ENCODE measurements around the gene LEP.

DNA sequence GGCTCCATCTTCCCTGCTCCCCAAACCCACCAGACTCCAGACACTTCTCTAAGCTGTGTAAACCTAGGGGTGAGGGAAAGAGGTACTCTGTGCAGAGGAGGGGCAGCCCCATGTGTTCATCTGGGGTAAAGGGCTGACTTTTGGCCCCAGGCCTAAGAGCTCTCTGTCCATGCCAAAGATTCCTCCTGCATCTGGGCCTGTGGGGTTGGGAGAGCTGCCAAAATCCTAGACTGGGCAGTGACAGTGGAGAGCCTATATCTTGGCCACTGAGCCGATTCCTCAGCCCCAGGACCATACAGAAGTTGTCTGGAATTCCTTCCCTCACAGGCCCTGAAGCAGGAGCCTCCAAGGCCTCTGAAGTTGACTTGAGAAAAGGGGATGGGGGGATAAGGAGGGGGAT, 25.3 kb upstream of the LEP start:
- TF ChIP-seq, protein P1, sequence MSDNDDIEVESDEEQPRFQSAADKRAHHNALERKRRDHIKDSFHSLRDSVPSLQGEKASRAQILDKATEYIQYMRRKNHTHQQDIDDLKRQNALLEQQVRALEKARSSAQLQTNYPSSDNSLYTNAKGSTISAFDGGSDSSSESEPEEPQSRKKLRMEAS (IDR thresholded peaks at IDR 0.05), result no peak
- TF ChIP-seq, protein P2, sequence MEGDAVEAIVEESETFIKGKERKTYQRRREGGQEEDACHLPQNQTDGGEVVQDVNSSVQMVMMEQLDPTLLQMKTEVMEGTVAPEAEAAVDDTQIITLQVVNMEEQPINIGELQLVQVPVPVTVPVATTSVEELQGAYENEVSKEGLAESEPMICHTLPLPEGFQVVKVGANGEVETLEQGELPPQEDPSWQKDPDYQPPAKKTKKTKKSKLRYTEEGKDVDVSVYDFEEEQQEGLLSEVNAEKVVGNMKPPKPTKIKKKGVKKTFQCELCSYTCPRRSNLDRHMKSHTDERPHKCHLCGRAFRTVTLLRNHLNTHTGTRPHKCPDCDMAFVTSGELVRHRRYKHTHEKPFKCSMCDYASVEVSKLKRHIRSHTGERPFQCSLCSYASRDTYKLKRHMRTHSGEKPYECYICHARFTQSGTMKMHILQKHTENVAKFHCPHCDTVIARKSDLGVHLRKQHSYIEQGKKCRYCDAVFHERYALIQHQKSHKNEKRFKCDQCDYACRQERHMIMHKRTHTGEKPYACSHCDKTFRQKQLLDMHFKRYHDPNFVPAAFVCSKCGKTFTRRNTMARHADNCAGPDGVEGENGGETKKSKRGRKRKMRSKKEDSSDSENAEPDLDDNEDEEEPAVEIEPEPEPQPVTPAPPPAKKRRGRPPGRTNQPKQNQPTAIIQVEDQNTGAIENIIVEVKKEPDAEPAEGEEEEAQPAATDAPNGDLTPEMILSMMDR (IDR thresholded peaks at IDR 0.05; ENCODE audit: low read depth, low read length, missing input control), result no peak
- TF ChIP-seq, protein P3, sequence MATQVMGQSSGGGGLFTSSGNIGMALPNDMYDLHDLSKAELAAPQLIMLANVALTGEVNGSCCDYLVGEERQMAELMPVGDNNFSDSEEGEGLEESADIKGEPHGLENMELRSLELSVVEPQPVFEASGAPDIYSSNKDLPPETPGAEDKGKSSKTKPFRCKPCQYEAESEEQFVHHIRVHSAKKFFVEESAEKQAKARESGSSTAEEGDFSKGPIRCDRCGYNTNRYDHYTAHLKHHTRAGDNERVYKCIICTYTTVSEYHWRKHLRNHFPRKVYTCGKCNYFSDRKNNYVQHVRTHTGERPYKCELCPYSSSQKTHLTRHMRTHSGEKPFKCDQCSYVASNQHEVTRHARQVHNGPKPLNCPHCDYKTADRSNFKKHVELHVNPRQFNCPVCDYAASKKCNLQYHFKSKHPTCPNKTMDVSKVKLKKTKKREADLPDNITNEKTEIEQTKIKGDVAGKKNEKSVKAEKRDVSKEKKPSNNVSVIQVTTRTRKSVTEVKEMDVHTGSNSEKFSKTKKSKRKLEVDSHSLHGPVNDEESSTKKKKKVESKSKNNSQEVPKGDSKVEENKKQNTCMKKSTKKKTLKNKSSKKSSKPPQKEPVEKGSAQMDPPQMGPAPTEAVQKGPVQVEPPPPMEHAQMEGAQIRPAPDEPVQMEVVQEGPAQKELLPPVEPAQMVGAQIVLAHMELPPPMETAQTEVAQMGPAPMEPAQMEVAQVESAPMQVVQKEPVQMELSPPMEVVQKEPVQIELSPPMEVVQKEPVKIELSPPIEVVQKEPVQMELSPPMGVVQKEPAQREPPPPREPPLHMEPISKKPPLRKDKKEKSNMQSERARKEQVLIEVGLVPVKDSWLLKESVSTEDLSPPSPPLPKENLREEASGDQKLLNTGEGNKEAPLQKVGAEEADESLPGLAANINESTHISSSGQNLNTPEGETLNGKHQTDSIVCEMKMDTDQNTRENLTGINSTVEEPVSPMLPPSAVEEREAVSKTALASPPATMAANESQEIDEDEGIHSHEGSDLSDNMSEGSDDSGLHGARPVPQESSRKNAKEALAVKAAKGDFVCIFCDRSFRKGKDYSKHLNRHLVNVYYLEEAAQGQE (IDR thresholded peaks at IDR 0.05), result no peak
- no peak for TF ChIP-seq YY1 (IDR thresholded peaks at IDR 0.05)

Measured in liver (tissue), 2 donors.